HG02870 (cell line): ENCODE measurements around the gene PAQR4.
A peak's percentile ranks its signal among the peaks of the same experiment; 100 is the strongest.

Experiments
- ATAC-seq: cut with Tn5 transposase; IDR thresholded peaks from one replicate; pipeline ENCODE4 v1.9.1; 2021; ENCODE audit warnings: mild to moderate bottlenecking, moderate library complexity; ENCODE audit not compliant: unreplicated experiment

Gene PAQR4

GRCh38 chr16:2979669-2980226 lies 10.6 kb downstream of the PAQR4 start:
- ATAC-seq = peak; percentile 11

DNA sequence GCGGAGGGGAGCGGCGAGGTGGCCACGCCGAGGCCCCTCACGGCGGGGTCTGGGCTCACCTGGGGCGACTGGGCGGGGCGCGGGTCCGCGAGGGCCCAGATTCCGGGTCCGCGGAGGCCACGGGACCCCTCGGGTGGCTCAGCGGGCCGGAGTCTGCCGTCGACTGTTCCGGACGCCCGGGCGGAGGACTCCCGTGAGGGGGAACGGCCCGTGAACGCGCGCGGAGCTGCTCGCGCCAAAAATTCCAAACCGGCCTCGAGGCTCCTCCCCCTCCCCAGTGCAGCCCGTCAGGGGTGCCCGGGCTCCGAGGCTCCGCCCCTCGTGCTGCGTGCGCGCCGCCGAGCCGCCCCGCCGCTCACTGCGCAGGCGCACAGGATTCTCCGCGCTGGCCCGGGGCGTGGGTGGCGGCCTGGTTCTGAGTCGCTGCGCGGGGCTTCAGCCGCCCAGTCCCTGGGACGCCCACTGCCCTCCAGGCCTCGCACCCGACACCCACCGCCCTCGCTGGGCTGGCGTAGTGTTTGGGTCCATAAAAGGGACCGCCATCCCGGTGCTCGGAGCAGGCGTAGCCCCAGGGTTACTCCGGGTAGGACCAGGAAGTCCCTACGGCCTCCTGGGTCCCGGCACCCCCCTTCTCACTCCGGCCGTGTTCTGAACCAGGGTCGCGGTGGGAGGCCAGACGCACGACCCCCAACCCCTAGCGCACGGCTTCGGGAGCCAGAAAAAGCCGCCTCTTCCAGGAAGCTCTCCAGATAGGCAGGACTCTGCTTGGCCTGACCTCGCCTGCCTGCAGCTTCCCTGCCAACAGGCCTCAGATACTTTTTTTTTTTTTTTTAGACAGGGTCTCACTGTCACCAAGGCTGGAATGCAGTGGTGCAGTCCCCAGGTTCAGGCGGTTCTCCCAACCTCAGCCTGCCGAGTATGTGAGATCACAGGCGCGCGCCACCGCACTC lies 11.4 kb downstream of the PAQR4 start, which contains the start of gene PKMYT1:
TSS of gene PKMYT1 (minus strand) at position 220 of the 950 bp plus-strand sequence. CDS start 789 bp downstream, outside the sequence.
- ATAC-seq = peak; percentile 60

DNA sequence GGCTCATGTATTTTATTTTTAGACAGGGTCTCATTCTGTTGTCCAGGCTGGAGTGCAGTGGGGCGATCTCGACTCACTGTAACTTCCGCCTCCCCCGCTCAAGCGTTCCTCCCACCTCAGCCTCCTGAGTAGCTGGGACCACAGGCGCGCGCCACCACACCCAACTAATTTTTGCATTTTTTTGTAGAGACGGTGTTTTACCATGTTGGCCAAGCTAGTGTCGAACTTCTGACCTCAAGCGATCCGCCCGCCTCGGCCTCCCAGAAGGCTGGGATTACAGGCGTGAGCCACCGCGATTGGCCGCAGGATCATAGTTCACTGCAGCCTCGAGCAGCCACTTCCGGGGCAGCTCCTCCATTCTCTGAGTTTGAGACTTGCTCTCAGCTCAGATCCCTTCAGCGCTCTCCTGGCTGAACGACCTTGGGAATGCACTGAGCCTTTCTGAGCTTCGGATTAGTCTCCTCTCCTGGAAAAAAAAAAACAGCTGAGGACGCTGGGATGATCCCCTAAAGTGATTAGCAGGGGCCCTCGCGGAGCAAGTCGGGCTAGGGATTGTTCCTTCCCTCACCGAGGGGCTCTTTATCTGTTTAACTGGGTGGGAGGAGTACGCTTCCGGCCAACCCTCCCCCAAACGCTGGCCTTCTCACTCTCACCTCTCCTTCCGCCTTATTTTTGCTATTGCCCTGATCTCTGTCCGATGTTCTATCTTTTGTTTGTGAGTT lies 12.2 kb downstream of the PAQR4 start:
- ATAC-seq = no peak

DNA sequence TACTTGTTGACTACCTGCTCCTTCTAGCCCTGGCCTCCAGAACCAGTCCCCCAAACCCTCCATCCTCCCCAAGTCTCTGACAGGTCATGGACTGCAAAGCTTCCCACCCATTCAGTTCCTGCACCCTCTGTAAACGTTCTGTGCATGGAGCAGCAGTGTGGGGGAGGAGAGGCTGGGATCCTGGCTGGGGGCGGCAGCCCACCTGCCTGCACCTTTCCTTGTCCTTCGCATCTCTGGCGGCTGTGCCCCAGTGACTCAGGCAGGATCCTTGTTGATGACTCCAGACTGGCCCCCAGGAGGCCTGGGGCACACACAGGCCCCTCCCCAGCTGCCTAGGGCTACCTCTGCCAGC lies 12.7 kb downstream of the PAQR4 start:
- no peak for ATAC-seq

DNA sequence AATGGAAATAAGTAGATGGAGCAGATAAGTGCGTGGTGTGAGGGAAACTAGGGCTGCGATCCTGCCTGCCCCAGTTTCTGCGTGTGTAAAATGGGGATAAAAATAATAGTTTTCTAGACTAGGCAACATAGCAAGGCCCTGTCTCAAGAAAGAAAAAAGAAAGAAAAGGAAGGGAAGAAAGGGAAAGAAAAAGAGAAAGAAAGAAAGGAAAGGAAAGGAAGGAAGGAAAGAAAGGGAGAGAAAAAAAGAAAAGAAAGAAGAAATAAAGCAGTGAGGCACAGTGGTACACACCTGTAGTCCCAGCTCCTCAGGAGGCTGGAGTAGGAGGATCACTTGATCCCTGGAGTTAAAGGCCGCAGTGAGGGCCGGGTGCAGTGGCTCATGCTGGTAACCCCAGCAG lies 13.3 kb downstream of the PAQR4 start:
- no peak for ATAC-seq

GRCh38 chr16:2983706-2984136 lies 14.6 kb downstream of the PAQR4 start:
- no peak for ATAC-seq

DNA sequence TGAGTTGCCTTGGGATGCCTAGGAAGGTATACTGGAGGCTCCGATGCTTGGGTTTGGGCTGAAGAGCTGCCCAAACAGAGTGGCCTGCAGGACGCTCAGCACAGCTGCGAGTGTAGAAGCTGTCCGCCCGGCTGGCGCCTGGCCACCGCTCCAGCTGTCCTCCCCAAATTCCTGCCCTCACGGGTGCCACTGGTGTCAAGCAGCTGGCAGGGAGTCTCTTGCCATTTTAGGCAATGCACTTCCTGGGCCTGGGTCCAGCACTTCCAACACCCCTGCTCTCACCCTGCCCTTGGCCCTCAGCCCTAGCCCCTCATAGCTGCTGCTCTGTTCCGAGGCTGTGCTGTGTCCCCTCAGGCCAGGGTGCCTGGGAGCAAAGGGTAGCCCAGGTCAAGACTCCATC lies 16.3 kb downstream of the PAQR4 start:
- ATAC-seq = no peak

DNA sequence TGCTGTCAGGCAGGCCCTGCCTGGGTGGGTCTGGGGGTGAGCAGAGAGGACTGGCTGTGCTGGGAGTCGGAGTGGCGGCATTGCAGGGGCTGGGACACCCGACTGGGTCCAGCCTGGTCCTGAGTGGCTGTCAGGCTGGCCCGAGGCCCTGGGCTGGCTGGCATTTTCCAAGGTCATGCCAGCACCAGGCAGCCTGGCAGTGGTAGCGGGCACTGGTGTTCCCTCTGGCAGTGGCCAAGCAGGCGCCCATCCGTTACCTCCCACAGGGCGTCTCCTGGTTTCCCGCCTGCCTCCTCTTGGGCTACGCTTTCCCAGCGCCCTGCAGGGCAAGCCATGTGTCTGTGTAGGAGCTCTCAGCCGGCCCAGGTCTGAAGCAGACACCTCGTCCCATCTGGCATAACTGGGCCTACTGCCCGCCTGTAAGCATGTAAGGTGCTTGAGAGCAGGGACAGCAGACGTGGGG lies 16.8 kb downstream of the PAQR4 start:
- no peak for ATAC-seq

DNA sequence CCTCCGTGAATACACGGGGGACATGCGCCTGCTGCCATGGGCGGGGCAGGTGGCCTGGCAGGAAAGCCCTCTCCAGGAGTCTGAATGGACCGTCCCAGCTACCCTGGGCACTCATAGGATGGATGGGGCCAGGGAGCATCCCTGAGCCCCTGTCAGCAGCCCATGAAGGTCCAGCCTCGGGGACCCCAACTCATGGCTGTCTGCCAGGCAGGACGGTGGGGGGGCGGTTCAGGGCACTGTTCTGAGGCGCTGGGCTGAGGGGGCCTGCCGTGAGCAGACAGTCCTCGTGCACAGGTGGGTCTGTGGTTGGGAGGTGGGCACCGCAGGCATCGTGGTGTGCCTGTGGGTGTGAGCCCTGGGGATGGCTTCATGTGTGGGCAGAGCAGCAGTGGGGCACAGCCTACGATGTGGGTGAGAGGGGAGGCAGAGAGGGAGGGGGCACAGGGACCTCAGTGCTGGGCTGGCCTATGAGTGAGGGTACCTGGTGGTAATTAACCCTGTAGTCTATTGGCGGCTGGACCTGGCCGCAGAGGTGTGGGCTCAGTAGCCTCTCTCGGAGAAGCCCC lies 17.6 kb downstream of the PAQR4 start:
- no peak for ATAC-seq

GRCh38 chr16:2987286-2987685 lies 18.1 kb downstream of the PAQR4 start:
- no peak for ATAC-seq

DNA sequence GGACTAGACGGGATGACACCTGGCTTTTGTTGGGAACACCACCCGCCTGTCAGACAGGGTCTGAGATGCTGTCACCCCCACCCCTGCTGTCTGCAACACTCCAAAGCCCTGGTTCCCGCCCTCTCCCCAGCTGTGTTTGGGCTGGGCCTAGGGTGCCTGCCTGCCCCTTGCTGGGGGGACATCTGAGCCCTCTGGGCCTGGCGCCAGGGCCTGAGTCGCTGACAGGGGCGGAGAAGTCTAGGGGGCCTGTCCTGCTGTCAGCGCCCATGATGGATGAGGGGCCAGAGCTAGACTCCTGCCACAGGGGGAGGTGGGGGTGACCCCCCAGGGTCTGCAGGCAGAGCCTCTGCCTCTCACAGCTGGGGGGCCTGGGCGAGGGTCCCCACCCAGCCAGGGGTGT lies 18.7 kb downstream of the PAQR4 start:
- ATAC-seq = no peak

- no peak for ATAC-seq
Measured at GRCh38 chr16:2988590-2989099, 19.5 kb downstream of the PAQR4 start.

GRCh38 chr16:2990891-2991290 lies 21.7 kb downstream of the PAQR4 start:
- ATAC-seq = no peak

DNA sequence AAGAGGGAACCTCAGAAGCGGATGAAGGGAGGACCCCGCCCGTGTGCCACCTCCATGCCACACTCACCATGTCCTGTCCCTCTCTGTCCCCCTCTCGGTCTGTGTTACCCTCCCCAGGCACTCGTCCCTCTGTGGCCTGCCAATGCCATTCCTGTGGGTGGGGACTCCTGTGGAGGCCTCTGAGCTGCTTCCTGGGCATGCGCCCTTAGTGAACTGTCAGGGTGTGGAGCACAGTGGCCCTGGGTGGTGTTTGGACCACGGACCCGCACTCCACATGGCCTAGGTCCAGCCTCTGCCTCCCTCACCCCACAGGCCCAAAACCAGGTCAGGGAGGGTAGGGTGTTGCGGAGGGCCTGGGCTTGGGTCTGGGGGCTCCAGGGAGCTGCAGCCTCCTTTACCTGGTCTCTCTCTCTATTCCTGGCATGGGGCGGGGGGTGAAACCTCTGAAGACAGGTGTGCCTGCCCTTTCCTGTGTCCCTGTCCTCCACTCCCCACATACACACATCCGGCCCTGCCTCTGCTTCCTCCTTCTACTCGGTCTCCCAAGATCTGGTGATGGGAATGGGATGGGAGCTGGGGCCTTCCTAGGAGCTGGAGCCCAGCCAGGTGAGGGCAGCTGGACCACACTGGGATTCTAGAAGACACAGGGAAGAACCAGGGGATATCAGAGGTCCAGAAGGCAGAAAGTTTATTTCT lies 22.6 kb downstream of the PAQR4 start:
- ATAC-seq = no peak

DNA sequence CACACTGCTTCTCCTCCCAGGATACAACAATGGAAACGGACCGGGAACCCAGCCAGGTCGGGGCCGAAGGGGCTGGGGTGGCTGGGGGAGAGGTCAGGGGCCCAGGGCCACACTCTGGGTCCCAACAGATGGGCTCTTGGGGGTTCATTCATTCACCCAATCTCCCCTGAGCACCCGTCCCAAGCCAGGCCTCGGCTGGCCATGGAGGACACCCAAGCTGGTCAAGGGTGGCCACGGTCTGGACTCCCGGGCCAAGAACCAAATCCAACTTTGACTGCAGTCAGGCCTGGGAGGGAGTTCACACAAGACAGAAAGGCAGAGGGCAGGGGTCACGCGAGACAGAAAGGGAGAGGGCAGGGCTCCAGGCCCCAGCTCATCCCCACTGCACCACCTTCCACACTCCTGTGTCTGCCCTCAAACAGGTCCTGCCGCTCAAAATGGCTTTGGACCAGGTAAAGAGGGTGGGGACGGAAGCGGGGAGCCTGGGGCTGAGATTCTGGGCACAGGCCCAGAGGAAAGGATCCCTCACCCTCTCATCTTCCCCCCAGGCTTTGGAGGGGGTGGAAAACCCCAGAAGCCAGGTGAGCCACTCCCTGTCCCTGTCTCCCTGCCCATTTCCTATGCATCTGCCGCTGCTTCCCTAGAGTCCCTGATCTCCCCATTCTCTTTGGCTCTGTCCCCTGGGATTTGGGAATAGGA lies 23.4 kb downstream of the PAQR4 start:
- ATAC-seq = no peak

DNA sequence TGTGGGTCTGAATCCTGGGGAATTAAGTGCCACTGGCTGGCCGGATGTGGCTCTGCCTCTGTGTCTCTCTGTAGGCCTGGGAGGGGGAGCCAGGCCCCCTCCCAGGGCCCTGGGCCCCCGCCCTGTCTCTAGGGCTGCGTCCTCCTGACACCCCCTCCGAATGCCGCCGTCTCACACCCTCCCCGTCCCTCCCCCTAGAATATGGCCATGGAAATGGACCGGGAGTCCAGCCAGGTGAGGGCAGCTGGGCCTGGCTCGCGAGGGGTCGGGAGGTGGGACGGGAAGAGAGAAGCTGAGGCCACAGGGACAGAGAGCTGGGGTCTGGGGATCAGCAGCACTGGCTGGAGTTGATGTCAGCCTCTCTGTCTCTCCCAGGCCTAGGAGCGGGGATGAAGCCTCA lies 27.1 kb downstream of the PAQR4 start:
- no peak for ATAC-seq

- no peak for ATAC-seq
Measured at GRCh38 chr16:2999929-3000328, 30.8 kb downstream of the PAQR4 start.

- ATAC-seq = no peak
Measured at GRCh38 chr16:3000540-3000939, 31.4 kb downstream of the PAQR4 start.

DNA sequence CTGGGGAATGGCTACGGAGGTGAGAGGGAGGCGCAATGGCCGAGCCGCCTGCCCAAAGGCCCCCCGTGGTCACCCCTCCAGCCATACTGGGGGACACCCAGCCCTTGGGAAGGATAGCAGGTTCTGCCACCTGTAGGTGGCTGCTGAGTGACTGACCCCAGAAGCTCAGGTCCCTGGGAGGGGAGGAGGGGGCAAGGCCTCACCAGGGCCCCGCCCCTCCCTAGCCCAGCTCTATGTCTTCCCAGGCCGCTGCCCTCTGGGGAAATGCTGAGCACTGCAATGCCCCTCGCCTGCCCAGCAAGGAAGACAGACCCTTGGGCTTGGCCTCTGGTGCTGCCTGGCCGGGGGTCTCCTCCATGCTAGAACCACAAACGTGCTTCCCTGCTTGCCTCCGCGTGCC lies 32.2 kb downstream of the PAQR4 start:
- no peak for ATAC-seq
